ENCODE measurements around the gene FBP1.

FBP1 gene

GRCh38 chr9:94677929-94678328 is 38.6 kb upstream of the FBP1 start:
- TF ChIP-seq CTCF (IDR thresholded peaks at IDR 0.05): no peak
- DNase-seq (ENCODE audit: low spot score): no peak
- Histone ChIP-seq H3K4me3 (no peak overlapping the region), H3K27ac (peak overlapping the region in 1 of 2 donors; percentile 13)

- H3K4me3 ChIP-seq: no peak overlapping the region
- DNase-seq (ENCODE audit: low spot score): no peak
- TF ChIP-seq CTCF (IDR thresholded peaks at IDR 0.05): no peak
- H3K27ac ChIP-seq: no peak overlapping the region
Measured at GRCh38 chr9:94676446-94677131, 37.3 kb upstream of the FBP1 start.

DNA sequence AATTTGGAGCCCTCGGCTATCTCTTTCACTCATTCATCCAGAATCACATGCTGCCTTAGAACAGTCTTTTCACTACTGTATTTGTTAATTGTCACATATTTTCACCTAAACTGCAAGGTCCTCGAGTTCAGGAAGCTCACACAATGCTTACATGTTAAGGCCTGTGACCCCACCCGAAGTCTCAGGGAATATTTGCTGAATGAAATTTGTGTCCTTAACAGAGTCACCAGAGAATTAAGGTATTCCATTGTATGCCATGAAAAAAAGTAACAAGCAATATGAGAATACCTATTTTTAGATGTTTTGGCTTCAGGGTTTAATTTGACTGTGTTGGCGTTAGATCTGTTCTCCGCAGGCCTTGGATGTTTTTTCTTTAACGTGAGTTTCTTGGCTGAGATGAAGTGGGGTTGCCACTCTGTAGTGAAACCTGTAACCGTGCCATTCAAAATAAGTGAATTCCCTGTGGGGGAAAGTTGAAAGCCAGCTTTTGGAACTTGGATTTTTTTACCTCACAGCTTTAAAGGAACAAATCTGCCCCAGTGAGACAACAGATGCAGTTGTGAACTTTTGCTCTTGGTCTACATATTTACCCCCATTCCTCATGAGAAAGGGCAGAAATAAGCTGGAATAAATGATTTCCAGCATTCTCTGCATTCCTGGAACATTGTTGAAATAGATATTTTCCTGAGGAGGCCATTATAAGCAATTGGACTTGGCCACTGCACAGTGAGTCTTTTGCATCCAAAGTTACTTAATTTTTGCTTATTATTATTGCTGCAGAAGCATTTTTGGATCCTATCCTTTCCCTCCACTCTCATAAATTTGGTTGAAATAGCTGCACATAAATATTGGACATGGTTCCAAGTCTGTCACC is 35.9 kb upstream of the FBP1 start:
- no peak for DNase-seq (ENCODE audit: low spot score)
- H3K27ac ChIP-seq: peak overlapping the region; percentile 52 to 68

DNA sequence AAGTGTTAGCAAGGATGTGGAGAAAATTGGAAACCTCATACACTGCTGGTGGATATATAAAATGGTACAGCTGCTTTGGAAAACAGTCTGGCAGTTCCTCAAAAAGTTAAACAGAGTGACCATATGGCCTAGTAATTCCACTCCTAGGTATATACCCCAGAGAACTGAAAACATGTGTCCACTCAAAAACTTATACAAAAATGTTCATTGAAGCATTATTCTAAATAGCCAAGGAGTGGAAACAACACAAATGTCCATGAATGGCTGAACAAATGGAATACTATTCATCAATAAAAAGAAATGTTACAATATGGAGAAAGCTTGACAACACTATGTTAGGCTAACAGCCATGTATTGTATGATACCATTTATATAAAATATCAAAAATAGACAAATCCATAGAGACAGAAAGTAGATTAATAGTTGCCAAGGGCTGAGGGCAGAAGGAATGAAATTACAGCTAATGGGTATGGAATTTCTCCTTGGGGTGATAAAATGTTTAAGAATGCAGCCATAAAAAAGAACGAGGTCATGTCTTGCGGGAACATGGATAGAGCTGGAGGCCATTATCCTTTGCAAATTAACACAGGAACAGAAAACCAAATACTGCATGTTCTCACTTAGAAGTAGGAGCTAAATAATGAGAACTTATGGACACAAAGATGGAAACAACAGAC is 33.6 kb upstream of the FBP1 start:
- no peak for DNase-seq (ENCODE audit: low spot score)
- no peak overlapping the region for H3K27ac ChIP-seq
- TF ChIP-seq CTCF (IDR thresholded peaks at IDR 0.05): no peak
- H3K4me3 ChIP-seq: no peak overlapping the region

More for the DNA sequence above, 35.9 kb upstream of the FBP1 start:
- no peak overlapping the region for H3K4me3 ChIP-seq
- TF ChIP-seq CTCF (IDR thresholded peaks at IDR 0.05): no peak

GRCh38 chr9:94668928-94669729 is 29.8 kb upstream of the FBP1 start:
- H3K27ac ChIP-seq: no peak overlapping the region
- H3K4me3 ChIP-seq: peak overlapping the region; percentile 53
- TF ChIP-seq CTCF (IDR thresholded peaks at IDR 0.05): peak; percentile 45
- DNase-seq (ENCODE audit: low spot score): no peak

- no peak for DNase-seq (ENCODE audit: low spot score)
- H3K27ac ChIP-seq: no peak overlapping the region
Measured at GRCh38 chr9:94668418-94668927, 29.2 kb upstream of the FBP1 start.

More at GRCh38 chr9:94668418-94668927, 29.2 kb upstream of the FBP1 start:
- TF ChIP-seq CTCF (IDR thresholded peaks at IDR 0.05): no peak
- H3K4me3 ChIP-seq: no peak overlapping the region

Data from coronary artery (tissue), 2 donors.